Smooth muscle cell (in vitro differentiated cells): ENCODE data around the gene SGO2. TPM values are rescaled to one million over a fixed set of nuclear protein-coding genes. Genes with fewer than 3 reads are reported as not detected.

Source experiments
- DNase-seq: peaks from one replicate; lab custom pipeline; 2025; ENCODE audit not compliant: unreplicated experiment; lab: John Stamatoyannopoulos, UW
- H2AFZ ChIP-seq: fragments of 200-600 bp; sonication (generic); 2 replicates; pipeline ENCODE4 v1.6.0; 2016; ENCODE audit warnings: antibody characterized with exemption, low read depth, mild to moderate bottlenecking
- H3F3A ChIP-seq: fragments of 200-600 bp; sonication (generic); 2 replicates; pipeline ENCODE4 v1.6.0; 2017; ENCODE audit warnings: antibody characterized with exemption, low read depth
- H3K27ac ChIP-seq: fragments of 200-600 bp; sonication (generic); 2 replicates; pipeline ENCODE4 v1.5.1; 2016; ENCODE audit warnings: low read depth, mild to moderate bottlenecking
- H3K27me3 ChIP-seq: fragments of 200-600 bp; sonication (generic); 2 replicates; pipeline ENCODE4 v1.6.1; 2016; ENCODE audit warnings: low read depth, mild to moderate bottlenecking
- H3K36me3 ChIP-seq: fragments of 200-600 bp; sonication (generic); 2 replicates; pipeline ENCODE4 v1.5.1; 2016; ENCODE audit warnings: low read depth
- H3K4me1 ChIP-seq: fragments of 200-600 bp; sonication (generic); 2 replicates; pipeline ENCODE4 v1.5.1; 2016; ENCODE audit warnings: low read depth
- H3K4me2 ChIP-seq: fragments of 200-600 bp; sonication (generic); 2 replicates; pipeline ENCODE4 v1.6.0; 2016; ENCODE audit warnings: mild to moderate bottlenecking
- H3K4me3 ChIP-seq: fragments of 200-600 bp; sonication (generic); 2 replicates; pipeline ENCODE4 v1.5.1; 2016; ENCODE audit warnings: mild to moderate bottlenecking
- H3K79me2 ChIP-seq: fragments of 200-600 bp; sonication (generic); 2 replicates; pipeline ENCODE4 v1.6.0; 2016; ENCODE audit warnings: low read depth, mild to moderate bottlenecking
- H3K9ac ChIP-seq: fragments of 200-600 bp; sonication (generic); 2 replicates; pipeline ENCODE4 v1.6.0; 2016; ENCODE audit warnings: low read depth
- H3K9me3 ChIP-seq: fragments of 200-600 bp; sonication (generic); replicated peaks from 2 replicates; pipeline ENCODE4 v1.5.1; 2016; ENCODE audit warnings: low read depth
- H4K20me1 ChIP-seq: fragments of 200-600 bp; sonication (generic); 2 replicates; pipeline ENCODE4 v1.6.0; 2016; ENCODE audit warnings: low read depth
- WGBS: methylation state at CpG from one replicate; pipeline ENCODE4 v1.1.7; 2016; ENCODE audit warnings: low lambda C conversion rate; 5-methylcytosine and 5-hydroxymethylcytosine counted together
- polyA plus RNA-seq: library from polyadenylated mRNA; unstranded; fragments of >200 nt; fragmentation: Nextera tagmentation; extraction: Ambion mirVana; gene quantifications from 2 replicates; pipeline ENCODE4 v1.2.1, GENCODE V29; 2016
- total RNA-seq: library from RNA; depleted of rRNA; stranded (reverse); fragments of >200 nt; gene quantifications from 2 replicates; pipeline ENCODE4 v1.2.3, GENCODE V29; 2014
- TF ChIP-seq, protein P1 (sequence below): fragments of 200-600 bp; sonication (generic); IDR thresholded peaks from 2 replicates; pipeline ENCODE4 v1.5.1; 2017; ENCODE audit warnings: borderline replicate concordance, mild to moderate bottlenecking, antibody characterized with exemption; ENCODE audit not compliant: insufficient read depth, poor library complexity, severe bottlenecking

SGO2 gene
- total and polyA plus RNA-seq, 2 experiments from 2014 or later: 7.5 to 8.7 TPM

DNA sequence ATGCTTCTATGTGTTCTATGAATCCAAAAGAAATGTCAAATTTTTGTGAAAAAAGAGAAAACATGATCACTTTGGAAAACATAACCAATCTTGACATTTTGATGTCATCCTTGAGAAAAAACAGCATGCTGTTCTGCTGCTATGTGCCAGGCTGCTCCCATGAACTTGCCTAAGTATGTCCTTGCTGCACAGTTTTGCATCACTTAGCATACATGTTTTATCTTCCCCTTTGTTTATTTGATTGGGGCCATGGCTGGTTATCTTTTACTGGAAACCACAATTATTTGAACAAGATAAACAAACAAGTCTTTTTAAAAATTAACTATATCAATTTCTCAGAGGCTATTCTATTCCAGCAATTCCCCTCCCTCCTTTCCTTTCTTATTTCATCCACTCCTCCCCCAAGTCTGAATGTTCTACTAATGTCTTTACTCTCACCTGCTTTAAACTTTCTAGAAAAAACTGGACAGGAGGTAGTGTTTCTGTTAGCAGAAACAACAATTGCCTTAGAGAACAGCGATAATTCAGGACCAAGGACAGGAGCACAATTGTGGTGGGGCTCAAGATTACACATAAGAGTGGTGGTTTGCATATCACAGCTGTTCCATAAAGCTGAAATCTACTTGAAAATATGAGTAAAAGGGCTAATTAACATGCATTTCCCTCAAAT is 66.5 kb downstream of the SGO2 start:
- no peak overlapping the region for H2AFZ ChIP-seq
- no peaks in the 10 kb centered on the region for H3K9me3 ChIP-seq
- H3K79me2 ChIP-seq: no peaks in the 10 kb centered on the region
- H3F3A ChIP-seq: no peaks in the 10 kb centered on the region
- WGBS: 91% methylated on average over 1 of the region's 1 CpG
- no peaks in the 10 kb centered on the region for H3K36me3 ChIP-seq
- H3K4me2 ChIP-seq: no peak overlapping the region
- TF ChIP-seq, protein P1, sequence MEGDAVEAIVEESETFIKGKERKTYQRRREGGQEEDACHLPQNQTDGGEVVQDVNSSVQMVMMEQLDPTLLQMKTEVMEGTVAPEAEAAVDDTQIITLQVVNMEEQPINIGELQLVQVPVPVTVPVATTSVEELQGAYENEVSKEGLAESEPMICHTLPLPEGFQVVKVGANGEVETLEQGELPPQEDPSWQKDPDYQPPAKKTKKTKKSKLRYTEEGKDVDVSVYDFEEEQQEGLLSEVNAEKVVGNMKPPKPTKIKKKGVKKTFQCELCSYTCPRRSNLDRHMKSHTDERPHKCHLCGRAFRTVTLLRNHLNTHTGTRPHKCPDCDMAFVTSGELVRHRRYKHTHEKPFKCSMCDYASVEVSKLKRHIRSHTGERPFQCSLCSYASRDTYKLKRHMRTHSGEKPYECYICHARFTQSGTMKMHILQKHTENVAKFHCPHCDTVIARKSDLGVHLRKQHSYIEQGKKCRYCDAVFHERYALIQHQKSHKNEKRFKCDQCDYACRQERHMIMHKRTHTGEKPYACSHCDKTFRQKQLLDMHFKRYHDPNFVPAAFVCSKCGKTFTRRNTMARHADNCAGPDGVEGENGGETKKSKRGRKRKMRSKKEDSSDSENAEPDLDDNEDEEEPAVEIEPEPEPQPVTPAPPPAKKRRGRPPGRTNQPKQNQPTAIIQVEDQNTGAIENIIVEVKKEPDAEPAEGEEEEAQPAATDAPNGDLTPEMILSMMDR: no peak
- no peak overlapping the region for H3K27ac ChIP-seq
- no peaks in the 10 kb centered on the region for H3K4me1 ChIP-seq
- H3K9ac ChIP-seq: no peak overlapping the region
- H4K20me1 ChIP-seq: no peaks in the 10 kb centered on the region
- H3K27me3 ChIP-seq: peaks cover 10% of the 10 kb centered on the region
- no peak overlapping the region for H3K4me3 ChIP-seq
- DNase-seq: no peak

DNA sequence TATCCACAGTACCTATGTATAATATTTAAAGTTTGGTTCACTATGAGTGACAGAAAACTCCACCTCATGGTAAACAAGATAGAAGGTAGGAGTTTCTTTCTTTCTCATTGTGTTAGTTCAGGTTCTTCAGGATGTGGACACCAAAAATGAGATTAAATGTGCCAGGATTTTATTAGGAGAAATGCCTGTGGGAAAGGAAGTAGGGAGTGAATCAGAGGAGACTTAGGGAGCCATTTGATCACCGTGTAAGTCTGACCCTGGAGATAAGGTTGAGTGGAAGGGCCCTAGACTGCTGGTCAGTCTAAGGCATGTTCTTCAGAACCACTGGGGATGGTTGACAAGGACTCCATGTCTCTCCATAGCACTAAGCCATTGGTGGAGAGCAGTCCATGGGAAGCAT is 67.9 kb downstream of the SGO2 start:
- Histone ChIP-seq H2AFZ (no peak overlapping the region), H3K4me2 (no peak overlapping the region), H3K9ac (no peak overlapping the region), H3K4me1 (no peaks in the 10 kb centered on the region), H3K79me2 (no peaks in the 10 kb centered on the region), H3F3A (no peaks in the 10 kb centered on the region), H3K27me3 (peaks cover 10% of the 10 kb centered on the region), H4K20me1 (no peaks in the 10 kb centered on the region), H3K4me3 (no peak overlapping the region), H3K9me3 (no peaks in the 10 kb centered on the region), H3K27ac (no peak overlapping the region), H3K36me3 (no peaks in the 10 kb centered on the region)
- whole genome bisulfite sequencing: 52% methylated on average over 1 of the region's 1 CpG
- no peak for DNase-seq
- TF ChIP-seq, protein P1: no peak

DNA sequence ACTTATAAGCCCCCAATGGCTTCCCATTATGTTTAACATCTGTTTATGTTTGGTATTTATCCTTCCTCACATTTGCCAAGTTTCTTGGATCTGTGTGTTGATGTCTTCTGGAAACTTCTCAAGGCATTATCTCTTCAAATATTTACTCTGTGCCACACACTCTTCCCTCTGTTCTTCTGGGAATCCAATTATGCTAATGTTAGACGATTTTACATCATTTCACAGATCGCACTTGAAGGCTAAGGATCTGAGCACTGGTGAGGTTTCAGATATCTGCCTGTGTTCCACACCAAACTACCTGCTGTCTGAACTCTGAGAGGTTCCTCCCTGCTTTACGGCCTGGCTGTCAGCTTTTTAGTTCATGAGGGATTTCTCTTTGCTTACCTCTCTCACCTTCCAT is 69.9 kb downstream of the SGO2 start:
- WGBS: 52% methylated on average over 3 of the region's 3 CpGs
- no peak for DNase-seq
- TF ChIP-seq, protein P1: no peak

More for the DNA sequence above, 69.9 kb downstream of the SGO2 start:
- Histone ChIP-seq H3F3A (no peaks in the 10 kb centered on the region), H3K27ac (no peak overlapping the region), H3K9ac (no peak overlapping the region), H3K4me1 (no peaks in the 10 kb centered on the region), H3K4me3 (no peak overlapping the region), H3K4me2 (no peak overlapping the region), H2AFZ (no peak overlapping the region), H3K9me3 (no peaks in the 10 kb centered on the region), H4K20me1 (no peaks in the 10 kb centered on the region), H3K36me3 (no peaks in the 10 kb centered on the region), H3K27me3 (no peaks in the 10 kb centered on the region), H3K79me2 (no peaks in the 10 kb centered on the region)
